Measurements from ENCODE around the gene SSRP1.

Gene SSRP1

GRCh38 chr11:57359896-57360690, 24.4 kb upstream of the SSRP1 start:
- DNase-seq = no peak

- DNase-seq = peak in 5 of 58 donors; percentile 6 to 51 (median 12)
These were observed 23.7 kb upstream of the SSRP1 start for GRCh38 chr11:57359396-57359795.

- DNase-seq = no peak
These were observed 23.3 kb upstream of the SSRP1 start for GRCh38 chr11:57358991-57359390.

- DNase-seq = no peak
These were observed 22.9 kb upstream of the SSRP1 start for GRCh38 chr11:57358543-57358961.

- DNase-seq = peak in 2 of 58 donors; percentile 10 to 15
These were observed 22.2 kb upstream of the SSRP1 start for GRCh38 chr11:57357856-57358255.

- no peak for DNase-seq
These were observed 21.6 kb upstream of the SSRP1 start for GRCh38 chr11:57357310-57357709.

- peak in 16 of 58 donors; percentile 5 to 56 (median 14) for DNase-seq
These were observed 20.6 kb upstream of the SSRP1 start for GRCh38 chr11:57356268-57356667.

GRCh38 chr11:57354699-57355098, 19.0 kb upstream of the SSRP1 start:
- DNase-seq = no peak

- DNase-seq = no peak
These were observed 18.2 kb upstream of the SSRP1 start for GRCh38 chr11:57353852-57354251.

- peak in 1 of 58 donors; percentile 21 for DNase-seq
These were observed 17.8 kb upstream of the SSRP1 start for GRCh38 chr11:57353446-57353845.

- no peak for DNase-seq
These were observed 17.3 kb upstream of the SSRP1 start for GRCh38 chr11:57353036-57353435.

- peak in 42 of 58 donors; percentile 6 to 70 (median 34) for DNase-seq
These were observed 14.0 kb upstream of the SSRP1 start for GRCh38 chr11:57349491-57350274.

- DNase-seq = no peak
These were observed 13.1 kb upstream of the SSRP1 start for GRCh38 chr11:57348636-57349313.

GRCh38 chr11:57348052-57348451, 12.4 kb upstream of the SSRP1 start:
- no peak for DNase-seq

- no peak for DNase-seq
These were observed 11.6 kb upstream of the SSRP1 start for GRCh38 chr11:57347336-57347735.

- DNase-seq = peak in 48 of 58 donors; percentile 12 to 78 (median 40)
These were observed 10.0 kb upstream of the SSRP1 start for GRCh38 chr11:57345555-57346211.

GRCh38 chr11:57344826-57345225, 9.1 kb upstream of the SSRP1 start:
- no peak for DNase-seq

GRCh38 chr11:57343825-57344224, 8.1 kb upstream of the SSRP1 start:
- DNase-seq = no peak

- peak in 2 of 58 donors; percentile 11 to 30 for DNase-seq
These were observed 7.0 kb upstream of the SSRP1 start for GRCh38 chr11:57342702-57343101.

- no peak for DNase-seq
These were observed 5.6 kb upstream of the SSRP1 start for GRCh38 chr11:57341250-57341808.

- DNase-seq = no peak
These were observed 4.4 kb upstream of the SSRP1 start for GRCh38 chr11:57340039-57340615.
